Upper lobe of right lung (tissue), 1 donor: ENCODE results near the gene SEC11C. TPM values are rescaled to one million over a fixed set of nuclear protein-coding genes. Genes with fewer than 3 reads are reported as not detected.

ENCODE experiments used
- ATAC-seq: fragments of 200-7000 bp; cut with Tn5 transposase; one replicate; pipeline ENCODE4 v1.9.1; 2020; ENCODE audit warnings: mild to moderate bottlenecking, moderate library complexity
- DNase-seq: peaks from one replicate; pipeline ENCODE4 v3.0.0-alpha.2; 2020
- H3K27ac ChIP-seq: fragments of 200-600 bp; one replicate; pipeline ENCODE4 v1.8.0; 2022
- H3K27me3 ChIP-seq: fragments of 200-600 bp; one replicate; pipeline ENCODE4 v1.8.0; 2022; ENCODE audit warnings: mild to moderate bottlenecking
- H3K36me3 ChIP-seq: fragments of 200-600 bp; one replicate; pipeline ENCODE4 v1.8.0; 2022
- H3K4me1 ChIP-seq: fragments of 200-600 bp; one replicate; pipeline ENCODE4 v1.8.0; 2022
- H3K4me3 ChIP-seq: fragments of 200-600 bp; one replicate; pipeline ENCODE4 v1.8.0; 2022; ENCODE audit warnings: mild to moderate bottlenecking
- H3K9me3 ChIP-seq: fragments of 200-600 bp; one replicate; pipeline ENCODE4 v1.8.0; 2022
- intact Hi-C: fragments of 100-400 bp; cut with DNase I; formaldehyde crosslinking; loops from one replicate; pipeline ENCODE4 v1.11.0; 2022
- total RNA-seq: library from RNA; stranded (reverse); fragmentation: NEBNext Ultra II Directional; extraction: Animal tissue kit (Norgen Biotek cat#: 25700); gene quantifications from one replicate; pipeline ENCODE4 v1.2.1, GENCODE V29; 2021
- TF ChIP-seq, protein P1 (sequence below): fragments of 200-600 bp; IDR thresholded peaks from one replicate; pipeline ENCODE4 v1.8.0; 2022; ENCODE audit warnings: antibody characterized with exemption
- donor health status: DM: no; HTN: yes; CAD: no; lungs with severe emphysema.

The SEC11C gene
- total RNA-seq, 1 donor from 2014 or later, result 66.8 TPM

DNA sequence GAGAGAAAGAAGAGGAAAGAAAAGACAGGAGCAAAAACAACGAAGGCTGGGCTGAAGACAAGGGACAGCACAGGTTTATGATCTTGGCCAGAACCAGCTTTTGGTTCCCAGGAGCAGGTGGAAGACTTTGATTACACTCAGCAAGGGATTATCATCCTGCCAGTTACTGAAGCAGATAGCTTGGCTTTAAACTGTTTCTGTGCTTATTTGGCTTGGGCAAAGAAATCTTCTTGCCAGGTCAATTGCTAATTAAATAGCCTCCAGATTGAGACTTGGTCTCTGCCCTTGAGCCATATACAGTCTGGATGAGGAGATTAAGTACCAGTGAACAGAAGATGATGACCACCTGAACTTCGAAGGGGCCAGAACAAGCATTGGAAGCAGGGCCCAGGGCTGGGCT lies 58.0 kb downstream of the SEC11C start:
- Histone ChIP-seq H3K27me3 (peaks cover 4% of the 10 kb centered on the region), H3K9me3 (no peaks in the 10 kb centered on the region), H3K27ac (no peak overlapping the region), H3K4me1 (no peaks in the 10 kb centered on the region), H3K4me3 (no peak overlapping the region), H3K36me3 (no peaks in the 10 kb centered on the region)
- TF ChIP-seq, protein P1, sequence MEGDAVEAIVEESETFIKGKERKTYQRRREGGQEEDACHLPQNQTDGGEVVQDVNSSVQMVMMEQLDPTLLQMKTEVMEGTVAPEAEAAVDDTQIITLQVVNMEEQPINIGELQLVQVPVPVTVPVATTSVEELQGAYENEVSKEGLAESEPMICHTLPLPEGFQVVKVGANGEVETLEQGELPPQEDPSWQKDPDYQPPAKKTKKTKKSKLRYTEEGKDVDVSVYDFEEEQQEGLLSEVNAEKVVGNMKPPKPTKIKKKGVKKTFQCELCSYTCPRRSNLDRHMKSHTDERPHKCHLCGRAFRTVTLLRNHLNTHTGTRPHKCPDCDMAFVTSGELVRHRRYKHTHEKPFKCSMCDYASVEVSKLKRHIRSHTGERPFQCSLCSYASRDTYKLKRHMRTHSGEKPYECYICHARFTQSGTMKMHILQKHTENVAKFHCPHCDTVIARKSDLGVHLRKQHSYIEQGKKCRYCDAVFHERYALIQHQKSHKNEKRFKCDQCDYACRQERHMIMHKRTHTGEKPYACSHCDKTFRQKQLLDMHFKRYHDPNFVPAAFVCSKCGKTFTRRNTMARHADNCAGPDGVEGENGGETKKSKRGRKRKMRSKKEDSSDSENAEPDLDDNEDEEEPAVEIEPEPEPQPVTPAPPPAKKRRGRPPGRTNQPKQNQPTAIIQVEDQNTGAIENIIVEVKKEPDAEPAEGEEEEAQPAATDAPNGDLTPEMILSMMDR, result no peak
- no peak for ATAC-seq
- no peak for DNase-seq
- intact Hi-C loops, result no loop called here

DNA sequence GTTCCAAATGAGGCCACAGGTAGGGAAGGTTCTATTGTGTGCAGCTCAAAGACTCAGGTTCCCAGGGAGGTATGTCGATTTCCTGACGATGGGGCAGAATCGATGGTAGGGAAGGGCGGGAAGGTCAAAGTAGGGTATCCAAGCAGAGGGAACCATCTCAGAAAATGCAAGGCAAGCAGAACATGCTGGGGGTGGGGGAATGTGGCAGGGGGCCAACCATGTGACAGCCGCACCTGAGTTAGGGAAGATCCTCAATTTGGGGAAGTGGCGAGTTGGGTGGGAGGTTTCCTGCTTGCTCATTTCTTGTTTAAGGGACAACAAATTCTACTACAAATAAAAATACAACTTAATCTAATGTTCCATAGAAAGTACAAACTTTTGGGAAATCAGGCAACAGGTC lies 58.5 kb downstream of the SEC11C start:
- H3K4me1 ChIP-seq, result no peaks in the 10 kb centered on the region
- H3K36me3 ChIP-seq, result no peaks in the 10 kb centered on the region
- H3K27ac ChIP-seq, result no peak overlapping the region
- intact Hi-C loops, result no loop called here
- H3K9me3 ChIP-seq, result no peaks in the 10 kb centered on the region
- H3K27me3 ChIP-seq, result peaks cover 4% of the 10 kb centered on the region
- no peak for ATAC-seq
- no peak overlapping the region for H3K4me3 ChIP-seq
- TF ChIP-seq, protein P1, result no peak
- no peak for DNase-seq

GRCh38 chr18:59200787-59201186 lies 61.1 kb downstream of the SEC11C start:
- TF ChIP-seq, protein P1, result no peak
- Histone ChIP-seq H3K9me3 (no peaks in the 10 kb centered on the region), H3K36me3 (no peaks in the 10 kb centered on the region), H3K27ac (no peak overlapping the region), H3K4me1 (no peaks in the 10 kb centered on the region), H3K4me3 (no peak overlapping the region), H3K27me3 (peaks cover 4% of the 10 kb centered on the region)
- no peak for DNase-seq
- intact Hi-C loops, result no loop called here
- ATAC-seq, result no peak

GRCh38 chr18:59202258-59202820 lies 62.7 kb downstream of the SEC11C start:
- intact Hi-C loops, result no loop called here
- TF ChIP-seq, protein P1, result no peak
- DNase-seq (no peak), ATAC-seq (no peak)
- H3K9me3 ChIP-seq, result no peaks in the 10 kb centered on the region
- no peak overlapping the region for H3K4me3 ChIP-seq
- peaks cover 4% of the 10 kb centered on the region for H3K27me3 ChIP-seq
- H3K36me3 ChIP-seq, result no peaks in the 10 kb centered on the region
- no peak overlapping the region for H3K27ac ChIP-seq
- no peaks in the 10 kb centered on the region for H3K4me1 ChIP-seq

DNA sequence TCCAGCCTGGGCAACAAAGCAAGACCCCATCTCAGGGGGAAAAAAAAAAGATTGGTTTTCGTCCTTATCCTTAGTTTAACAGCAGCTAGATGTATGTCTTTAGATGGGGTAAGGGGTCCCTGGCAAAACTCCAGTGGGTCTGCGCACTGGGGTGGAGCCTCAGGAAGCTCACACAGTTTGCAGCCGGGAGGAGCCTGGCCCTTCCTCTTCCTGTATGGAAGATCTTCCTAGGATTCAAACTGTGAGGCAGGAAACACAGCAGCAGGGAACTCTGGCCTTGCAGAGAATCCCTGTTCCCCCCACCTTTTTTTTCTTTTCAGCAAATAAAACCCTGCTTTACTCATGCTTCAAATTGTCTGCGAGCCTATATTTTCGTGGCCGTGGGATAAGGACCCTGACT lies 67.8 kb downstream of the SEC11C start:
- Histone ChIP-seq H3K4me3 (no peak overlapping the region), H3K36me3 (no peaks in the 10 kb centered on the region), H3K9me3 (no peaks in the 10 kb centered on the region), H3K4me1 (no peaks in the 10 kb centered on the region), H3K27ac (no peak overlapping the region), H3K27me3 (no peaks in the 10 kb centered on the region)
- DNase-seq (no peak), ATAC-seq (no peak)
- TF ChIP-seq, protein P1, result no peak
- intact Hi-C loops, result no loop called here

Other genes with a start within 250 kb of the SEC11C start
- not detected for gene GRP, start 80.3 kb downstream of the SEC11C start, total RNA-seq
- not detected for gene RAX, start 133.6 kb downstream of the SEC11C start, total RNA-seq
- not detected for gene CPLX4, start 178.8 kb downstream of the SEC11C start, total RNA-seq
- 63.1 TPM for gene LMAN1, start 219.4 kb downstream of the SEC11C start, total RNA-seq